ENCODE data around the gene CLSTN1.
A peak's percentile ranks its signal among the peaks of the same experiment; 100 is the strongest.
"Not testable (repeated sequence)": the region's sequence is repeated elsewhere in the genome, so short reads cannot be mapped to it uniquely, and the experiment has no call there.

The CLSTN1 gene

DNA sequence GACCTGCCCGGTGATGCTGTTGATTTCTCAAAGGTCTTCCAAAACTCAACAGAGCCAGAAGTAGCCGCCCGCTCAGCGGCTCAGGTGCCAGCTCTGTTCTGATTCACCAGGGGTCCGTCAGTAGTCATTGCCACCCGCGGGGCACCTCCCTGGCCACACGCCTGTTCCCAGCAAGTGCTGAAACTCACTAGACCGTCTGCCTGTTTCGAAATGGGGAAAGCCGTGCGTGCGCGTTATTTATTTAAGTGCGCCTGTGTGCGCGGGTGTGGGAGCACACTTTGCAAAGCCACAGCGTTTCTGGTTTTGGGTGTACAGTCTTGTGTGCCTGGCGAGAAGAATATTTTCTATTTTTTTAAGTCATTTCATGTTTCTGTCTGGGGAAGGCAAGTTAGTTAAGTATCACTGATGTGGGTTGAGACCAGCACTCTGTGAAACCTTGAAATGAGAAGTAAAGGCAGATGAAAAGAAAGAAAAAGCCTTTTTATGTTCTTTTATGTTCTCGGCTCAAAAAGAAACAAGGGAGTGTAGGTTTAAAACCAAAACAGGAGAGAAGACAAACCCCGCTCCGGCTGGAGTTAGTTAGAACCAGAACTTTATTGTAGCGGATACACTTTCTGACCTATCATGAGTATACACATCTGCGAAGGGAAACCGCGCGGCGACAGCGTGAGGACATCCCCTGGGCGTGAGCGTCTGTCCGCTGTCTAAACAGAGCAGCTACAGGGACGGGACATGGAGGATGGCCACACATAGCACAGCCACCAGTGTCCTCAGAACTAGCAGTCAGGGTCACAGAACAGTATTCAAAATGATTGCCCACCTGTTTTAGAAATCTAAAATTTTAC is 95.1 kb downstream of the CLSTN1 start:
- DNase-seq, result no peak

DNA sequence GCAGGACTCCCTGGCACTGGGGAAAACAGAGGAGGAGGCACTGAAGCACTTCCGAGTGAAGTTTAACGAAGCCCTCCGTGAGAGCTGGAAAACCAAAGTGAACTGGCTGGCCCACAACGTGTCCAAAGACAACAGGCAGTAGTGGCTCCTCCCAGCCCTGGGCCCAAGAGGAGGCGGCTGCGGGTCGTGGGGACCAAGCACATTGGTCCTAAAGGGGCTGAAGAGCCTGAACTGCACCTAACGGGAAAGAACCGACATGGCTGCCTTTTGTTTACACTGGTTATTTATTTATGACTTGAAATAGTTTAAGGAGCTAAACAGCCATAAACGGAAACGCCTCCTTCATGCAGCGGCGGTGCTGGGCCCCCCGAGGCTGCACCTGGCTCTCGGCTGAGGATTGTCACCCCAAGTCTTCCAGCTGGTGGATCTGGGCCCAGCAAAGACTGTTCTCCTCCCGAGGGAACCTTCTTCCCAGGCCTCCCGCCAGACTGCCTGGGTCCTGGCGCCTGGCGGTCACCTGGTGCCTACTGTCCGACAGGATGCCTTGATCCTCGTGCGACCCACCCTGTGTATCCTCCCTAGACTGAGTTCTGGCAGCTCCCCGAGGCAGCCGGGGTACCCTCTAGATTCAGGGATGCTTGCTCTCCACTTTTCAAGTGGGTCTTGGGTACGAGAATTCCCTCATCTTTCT is 96.7 kb downstream of the CLSTN1 start:
- no peak for DNase-seq

DNA sequence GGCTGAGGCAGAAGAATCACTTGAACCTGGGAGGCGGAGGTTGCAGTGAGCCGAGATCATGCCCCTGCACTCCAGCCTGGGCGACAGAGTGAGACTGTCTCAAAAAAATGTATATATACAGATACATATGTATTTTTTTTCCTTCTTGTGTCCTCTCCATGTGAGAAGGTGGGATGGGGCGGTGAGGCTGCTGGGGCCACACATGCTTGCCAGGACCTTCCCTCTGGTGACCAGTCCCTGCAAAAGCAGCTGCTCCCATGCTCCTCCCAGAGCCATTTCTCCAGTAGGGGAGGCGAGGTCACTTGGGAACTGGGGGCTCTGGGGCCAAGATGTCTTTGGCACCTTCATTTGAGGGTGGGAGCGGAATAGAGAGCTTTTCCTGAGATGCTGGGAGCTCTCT is 97.4 kb downstream of the CLSTN1 start:
- DNase-seq, result no peak

DNA sequence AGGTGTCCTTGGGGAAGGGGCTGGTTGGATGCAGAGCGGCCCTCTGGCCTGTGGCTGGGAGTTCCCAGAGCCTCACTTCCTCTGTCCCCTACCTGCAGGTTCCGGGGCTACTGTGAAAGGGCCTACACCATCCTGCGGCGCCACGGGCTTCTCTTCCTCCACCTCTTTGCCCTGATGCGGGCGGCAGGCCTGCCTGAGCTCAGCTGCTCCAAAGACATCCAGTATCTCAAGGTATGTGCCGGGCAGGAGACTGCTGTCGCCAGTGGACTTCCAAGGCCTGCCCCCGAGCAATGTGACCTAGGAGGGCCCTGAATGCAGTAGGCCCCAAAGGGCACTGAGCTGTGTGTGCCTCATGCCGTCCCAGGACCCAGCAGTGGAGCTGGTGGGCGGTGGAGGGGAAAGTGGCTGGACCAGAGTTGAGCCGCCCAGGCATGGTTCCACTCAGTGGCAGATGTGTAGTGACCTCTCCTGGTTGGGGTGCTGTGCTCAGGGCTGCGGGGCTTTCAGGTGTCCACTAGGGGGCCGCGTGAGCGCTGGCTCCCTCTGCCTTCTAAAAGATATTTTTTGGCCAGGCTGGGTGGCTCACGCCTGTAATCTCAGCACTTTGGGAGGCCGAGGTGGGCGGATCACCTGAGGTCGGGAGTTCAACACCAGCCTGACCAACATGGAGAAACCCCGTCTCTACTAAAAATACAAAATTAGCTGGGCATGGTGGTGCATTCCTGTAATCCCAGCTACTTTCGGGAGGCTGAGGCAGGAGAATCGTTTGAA is 98.9 kb downstream of the CLSTN1 start:
- no peak for DNase-seq

DNA sequence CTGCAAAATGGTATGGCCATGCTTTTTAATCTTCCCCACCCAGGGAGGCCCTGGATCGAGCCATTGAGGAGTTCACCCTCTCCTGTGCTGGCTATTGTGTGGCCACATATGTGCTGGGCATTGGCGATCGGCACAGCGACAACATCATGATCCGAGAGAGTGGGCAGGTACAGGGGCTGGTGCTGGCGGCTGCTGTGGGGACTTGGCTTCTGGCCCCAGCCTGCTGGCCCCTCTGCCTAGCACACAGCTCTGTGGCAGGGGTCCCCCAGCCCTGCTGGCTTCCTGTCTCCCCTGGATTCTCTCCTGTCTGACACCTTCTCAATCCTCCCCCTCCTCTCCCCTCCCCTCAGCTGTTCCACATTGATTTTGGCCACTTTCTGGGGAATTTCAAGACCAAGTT is 99.8 kb downstream of the CLSTN1 start:
- no peak for DNase-seq

DNA sequence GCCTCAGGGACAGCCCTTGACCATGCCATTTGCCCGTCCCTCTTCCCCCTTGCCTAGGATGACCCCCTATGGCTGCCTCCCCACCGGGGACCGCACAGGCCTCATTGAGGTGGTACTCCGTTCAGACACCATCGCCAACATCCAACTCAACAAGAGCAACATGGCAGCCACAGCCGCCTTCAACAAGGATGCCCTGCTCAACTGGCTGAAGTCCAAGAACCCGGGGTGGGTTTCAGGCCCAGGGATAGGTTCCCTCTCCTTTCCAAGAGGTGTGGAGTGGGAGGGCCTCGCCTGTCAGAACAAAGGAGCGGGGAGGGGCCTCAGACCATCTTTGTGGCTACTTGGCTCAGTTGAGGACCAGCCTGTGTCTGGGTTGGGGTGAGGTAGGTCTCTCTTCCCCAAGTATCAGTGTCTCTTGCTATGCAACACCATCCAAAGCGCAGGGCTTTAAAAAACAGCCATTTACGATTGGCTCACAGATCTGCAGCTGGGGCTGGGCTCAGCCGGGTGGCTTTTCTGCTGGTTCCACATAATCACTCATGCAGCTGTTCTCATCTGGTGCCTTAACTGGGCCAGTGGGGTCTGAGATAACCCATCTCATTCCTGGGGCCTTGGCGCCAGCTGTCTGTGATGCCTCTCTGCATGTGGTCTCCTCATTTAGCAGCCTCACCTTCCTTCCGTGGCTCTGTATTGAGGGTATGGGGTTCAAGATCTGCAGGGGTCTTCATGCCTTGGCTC is 100.5 kb downstream of the CLSTN1 start:
- DNase-seq, result no peak

DNA sequence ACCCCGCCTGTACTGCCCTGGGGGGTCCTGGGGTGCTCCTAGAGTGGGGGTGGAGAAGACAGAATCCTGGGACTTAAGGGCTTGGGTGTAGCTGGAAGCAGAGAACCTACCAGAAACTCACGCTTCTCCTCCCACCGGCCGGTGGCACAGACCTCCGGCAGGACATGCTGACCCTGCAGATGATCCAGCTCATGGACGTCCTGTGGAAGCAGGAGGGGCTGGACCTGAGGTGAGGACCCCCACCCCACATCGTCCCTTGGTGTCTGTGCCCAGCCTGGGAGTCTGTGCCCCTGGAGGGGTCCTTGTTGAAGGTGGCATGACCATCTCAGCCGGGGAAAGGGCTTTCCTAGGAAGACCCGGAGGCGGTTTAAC is 101.4 kb downstream of the CLSTN1 start:
- no peak for DNase-seq

DNA sequence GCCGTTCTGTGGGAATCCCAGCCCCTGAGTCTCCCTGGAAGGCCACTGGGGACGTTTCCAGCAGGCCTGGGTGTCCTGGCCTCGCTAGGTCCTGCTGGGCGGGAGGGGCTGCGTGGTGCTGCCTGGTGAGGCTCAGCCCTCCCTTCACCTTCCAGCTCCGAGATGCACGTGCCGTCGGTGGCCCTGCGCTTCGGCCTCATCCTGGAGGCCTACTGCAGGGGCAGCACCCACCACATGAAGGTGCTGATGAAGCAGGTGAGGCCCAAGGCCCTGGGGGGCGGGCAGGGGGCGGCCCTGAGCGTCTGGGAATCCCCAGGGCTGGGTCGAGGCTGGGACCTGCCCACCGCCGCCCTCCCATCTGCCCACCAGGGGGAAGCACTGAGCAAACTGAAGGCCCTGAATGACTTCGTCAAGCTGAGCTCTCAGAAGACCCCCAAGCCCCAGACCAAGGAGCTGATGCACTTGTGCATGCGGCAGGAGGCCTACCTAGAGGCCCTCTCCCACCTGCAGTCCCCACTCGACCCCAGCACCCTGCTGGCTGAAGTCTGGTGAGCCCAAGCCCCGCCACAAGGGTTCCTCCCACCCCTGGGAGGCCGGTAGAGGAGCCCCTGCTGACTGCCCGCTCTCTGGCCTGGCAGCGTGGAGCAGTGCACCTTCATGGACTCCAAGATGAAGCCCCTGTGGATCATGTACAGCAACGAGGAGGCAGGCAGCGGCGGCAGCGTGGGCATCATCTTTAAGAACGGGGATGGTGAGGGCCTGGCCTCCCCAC is 102.0 kb downstream of the CLSTN1 start:
- peak in 1 of 2 experiments; percentile 11 for DNase-seq

DNA sequence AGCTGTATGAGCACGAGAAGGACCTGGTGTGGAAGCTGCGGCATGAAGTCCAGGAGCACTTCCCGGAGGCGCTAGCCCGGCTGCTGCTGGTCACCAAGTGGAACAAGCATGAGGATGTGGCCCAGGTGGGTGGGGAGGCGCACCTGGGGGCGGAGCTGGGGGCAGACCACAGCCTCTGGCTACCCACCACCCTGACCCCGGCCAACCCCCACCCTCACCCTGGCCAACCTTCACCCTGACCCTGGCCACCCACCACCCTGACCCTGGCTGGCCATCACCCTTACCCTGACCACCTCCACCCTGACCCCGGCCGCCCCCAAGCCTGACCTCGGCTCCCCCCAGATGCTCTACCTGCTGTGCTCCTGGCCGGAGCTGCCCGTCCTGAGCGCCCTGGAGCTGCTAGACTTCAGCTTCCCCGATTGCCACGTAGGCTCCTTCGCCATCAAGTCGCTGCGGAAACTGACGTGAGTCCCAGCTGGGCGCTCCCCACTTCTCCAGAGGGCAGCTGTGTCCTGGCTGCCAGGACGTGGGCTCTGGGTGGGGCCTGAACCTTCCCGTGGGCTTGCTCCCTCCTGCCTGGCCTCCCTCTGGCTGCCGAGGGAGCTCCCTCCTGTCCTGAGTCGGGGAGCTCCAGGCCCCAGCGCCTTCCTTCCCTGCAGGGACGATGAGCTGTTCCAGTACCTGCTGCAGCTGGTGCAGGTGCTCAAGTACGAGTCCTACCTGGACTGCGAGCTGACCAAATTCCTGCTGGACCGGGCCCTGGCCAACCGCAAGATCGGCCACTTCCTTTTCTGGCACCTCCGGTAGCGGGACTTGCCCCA is 102.8 kb downstream of the CLSTN1 start:
- DNase-seq, result no peak

DNA sequence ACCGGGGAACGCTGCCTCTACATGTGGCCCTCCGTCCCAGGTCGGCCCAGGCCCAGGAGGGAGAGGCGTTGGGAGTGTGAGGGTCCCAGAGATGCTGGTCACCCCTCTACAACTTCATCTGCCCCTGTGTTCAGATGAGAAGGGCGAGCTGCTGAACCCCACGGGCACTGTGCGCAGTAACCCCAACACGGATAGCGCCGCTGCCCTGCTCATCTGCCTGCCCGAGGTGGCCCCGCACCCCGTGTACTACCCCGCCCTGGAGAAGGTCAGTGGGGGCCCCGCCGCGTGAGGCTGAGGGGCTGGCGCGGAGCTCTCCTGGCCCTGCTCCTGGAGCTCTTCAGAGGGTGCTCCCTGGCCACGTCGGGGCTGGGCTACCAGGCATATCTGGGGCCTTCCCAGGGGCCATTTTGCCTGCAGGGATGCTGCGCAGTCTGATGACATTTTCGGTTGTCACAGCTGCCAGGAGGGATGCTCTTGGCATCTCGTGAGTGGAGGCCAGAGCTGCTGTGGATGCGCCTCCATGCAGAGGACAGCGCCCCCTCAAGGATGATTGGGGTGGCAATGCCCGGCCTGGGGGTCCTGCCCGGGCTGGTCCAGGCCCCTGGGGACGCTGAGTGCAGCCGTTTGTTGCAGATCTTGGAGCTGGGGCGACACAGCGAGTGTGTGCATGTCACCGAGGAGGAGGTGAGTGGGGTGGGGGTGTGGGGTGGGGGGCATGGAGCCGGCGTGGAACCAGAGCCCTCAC is 103.6 kb downstream of the CLSTN1 start:
- no peak for DNase-seq

DNA sequence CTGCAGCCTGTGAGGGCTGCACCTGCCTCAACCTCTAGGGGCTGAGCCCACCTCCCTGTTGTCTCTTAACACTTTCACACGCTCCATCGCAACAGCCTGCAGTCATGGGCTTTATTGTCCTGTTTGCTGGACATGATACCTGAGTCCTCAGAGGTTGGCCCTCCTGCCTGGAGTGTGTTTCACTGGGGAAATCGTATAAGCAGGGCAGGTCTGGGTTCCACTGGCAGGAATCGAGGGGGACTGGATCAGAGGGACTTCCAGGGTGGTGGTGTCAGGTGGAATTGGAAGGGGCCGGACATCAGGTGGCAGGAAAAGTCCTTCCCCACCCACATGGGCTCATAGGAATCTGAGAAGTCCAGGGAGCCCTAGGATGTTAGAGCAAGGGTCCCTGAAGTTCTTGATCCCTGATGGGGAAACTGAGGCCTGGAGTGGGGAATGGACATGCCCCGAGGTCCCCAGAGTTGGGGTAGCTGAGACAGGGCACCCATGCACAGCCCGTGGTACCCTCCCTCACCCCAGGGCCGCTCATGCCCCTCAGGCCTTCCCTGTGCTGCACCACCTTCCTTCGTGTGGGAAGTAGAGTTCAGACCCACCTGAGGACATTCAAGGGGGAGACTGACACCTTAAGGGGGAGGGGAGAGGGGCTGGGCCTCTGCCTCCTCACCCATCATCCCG is 105.6 kb downstream of the CLSTN1 start:
- DNase-seq, result no peak

DNA sequence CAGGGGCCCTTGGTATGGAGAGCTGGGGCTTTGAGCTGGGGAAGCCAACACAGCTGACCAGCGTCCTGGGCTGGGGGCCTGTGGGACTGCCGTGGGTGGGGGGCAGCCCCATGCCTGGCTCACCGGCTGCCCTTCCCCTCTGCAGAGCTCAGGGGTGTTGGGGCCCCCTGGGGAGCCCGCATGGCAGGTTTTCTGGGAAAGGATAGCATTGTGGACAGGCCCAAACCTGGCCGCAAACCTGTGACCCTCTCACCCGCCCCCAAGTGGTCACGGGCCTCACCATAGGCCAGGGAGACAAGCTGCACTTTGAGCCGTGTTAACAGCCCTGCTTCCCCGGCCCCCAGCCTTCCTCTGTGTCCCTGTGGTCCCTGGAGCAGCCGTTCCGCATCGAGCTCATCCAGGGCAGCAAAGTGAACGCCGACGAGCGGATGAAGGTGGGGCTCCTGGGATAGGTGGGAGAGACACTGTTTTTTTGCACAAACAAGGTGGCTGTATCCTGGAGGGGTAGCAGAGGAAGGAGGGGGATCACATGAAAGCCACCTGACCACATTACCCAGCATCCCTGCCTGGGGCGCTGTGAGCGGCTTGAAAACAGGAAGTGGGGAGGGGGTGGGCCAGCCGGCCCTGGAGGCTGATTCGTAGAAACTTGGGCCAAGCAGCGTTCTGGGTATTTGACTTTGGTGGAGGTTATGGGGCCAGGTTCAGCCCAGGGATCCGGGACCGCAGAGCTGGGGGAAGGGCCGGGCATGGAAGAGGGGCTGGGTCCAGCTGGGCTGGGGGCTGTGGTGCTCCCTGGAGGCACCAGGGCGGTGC is 106.4 kb downstream of the CLSTN1 start:
- no peak for DNase-seq

DNA sequence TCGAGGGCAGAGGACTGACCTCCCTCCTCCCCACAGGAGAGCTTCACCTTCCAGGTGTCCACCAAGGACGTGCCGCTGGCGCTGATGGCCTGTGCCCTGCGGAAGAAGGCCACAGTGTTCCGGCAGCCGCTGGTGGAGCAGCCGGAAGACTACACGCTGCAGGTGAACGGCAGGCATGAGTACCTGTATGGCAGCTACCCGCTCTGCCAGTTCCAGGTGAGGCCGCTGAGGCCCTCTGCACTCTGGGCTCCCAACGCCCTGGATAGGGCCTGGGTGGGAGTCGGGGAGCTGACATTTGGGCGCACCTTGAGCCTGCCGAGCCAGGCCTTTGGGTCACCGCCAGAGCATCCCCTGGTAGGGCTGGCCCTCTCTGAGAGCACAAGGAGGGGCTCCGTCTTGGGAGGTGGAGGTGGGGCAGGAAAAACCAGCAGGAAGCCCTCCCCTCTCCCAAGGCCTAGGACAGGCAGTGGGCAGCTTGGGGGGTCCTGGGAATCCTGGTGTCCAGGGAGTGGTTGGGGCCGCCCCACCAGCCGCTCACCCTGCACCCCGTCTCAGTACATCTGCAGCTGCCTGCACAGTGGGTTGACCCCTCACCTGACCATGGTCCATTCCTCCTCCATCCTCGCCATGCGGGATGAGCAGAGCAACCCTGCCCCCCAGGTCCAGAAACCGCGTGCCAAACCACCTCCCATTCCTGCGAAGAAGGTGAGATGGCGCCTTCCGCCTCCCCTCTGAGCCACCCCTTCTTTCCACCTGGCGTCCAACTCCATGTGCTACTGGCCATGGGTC is 107.2 kb downstream of the CLSTN1 start:
- no peak for DNase-seq

DNA sequence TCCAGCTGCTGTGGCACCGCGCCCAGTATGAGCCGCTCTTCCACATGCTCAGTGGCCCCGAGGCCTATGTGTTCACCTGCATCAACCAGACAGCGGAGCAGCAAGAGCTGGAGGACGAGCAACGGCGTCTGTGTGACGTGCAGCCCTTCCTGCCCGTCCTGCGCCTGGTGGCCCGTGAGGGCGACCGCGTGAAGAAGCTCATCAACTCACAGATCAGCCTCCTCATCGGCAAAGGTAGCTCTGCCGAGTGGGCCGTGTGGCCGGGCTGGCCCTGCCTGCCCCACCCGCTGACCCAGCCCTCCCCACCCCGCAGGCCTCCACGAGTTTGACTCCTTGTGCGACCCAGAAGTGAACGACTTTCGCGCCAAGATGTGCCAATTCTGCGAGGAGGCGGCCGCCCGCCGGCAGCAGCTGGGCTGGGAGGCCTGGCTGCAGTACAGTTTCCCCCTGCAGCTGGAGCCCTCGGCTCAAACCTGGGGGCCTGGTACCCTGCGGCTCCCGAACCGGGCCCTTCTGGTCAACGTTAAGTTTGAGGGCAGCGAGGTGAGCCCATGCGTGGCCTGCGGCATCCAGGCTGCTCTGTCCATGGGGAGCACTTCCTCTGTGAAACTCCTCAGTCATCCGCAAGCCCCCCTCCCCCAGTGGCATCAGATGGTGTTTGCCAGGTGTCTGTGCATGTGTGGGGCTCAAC is 108.1 kb downstream of the CLSTN1 start:
- no peak for DNase-seq

DNA sequence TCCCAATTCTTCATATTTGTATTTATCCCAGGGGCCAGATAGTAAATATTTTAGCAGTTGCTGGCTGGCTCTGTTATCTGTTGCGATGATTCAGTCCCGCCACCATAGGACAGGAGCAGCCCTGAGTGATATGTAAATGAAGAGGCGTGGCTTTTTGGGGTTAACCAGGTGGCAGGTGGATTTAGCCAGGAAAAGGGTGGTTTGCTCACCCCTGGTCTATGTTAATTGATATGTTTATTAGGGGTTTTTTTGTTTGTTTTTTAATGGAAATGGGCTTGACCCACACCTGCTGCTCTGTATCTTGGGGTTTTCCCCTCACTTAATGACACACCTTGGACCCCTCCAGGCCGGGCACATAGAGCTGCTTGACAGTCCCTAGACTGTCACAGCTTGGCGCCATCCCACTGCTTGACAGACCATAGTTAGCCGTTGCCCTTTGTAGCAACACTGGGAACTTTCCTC is 109.5 kb downstream of the CLSTN1 start:
- DNase-seq, result no peak

DNA sequence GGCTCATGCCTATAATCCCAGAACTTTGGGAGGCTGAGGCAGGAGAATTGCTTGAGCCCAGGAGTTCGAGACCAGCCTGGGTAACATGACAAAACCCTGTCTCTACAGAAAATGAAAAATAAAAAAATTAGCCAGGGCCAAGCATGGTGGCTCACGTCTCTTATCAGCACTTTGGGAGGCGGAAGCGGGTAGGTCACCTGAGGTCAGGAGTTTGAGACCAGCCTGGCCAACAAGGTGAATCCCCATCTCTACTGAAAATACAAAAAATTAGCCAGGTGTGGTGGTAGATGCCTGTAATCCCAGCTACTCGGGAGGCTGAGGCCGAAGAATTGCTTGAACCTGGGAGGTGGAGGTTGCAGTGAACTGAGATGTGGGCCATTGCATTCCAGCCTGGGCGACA is 111.0 kb downstream of the CLSTN1 start:
- not testable (repeated sequence) for DNase-seq

DNA sequence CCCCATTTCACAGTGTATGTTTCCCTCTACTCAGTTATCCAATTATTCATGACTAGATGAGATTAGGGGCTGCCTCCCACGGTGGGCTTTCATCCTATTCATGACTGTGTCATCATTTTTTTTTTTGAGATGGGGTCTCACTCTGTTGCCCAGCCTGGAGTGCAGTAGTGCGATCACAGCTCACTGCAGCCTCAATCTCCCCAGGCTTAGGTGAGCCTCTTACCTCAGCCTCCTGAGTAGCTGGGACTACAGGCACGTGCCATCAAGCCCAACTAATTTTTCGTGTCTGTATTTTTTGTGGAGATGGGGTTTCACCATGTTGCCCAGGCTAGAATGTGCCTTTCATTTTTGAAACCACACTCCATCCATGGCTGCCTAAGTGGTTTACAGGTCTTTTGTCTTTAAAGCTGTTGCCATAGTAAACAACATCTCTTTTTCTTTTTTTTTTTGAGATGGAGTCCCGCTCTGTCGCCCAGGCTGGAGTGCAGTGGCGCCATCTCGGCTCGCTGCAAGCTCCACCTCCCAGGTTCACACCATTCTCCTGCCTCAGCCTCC is 112.2 kb downstream of the CLSTN1 start:
- DNase-seq, result no peak
